Endothelial cell of umbilical vein (primary cell): ENCODE measurements around the gene RDH13. TPM values are rescaled to one million over a fixed set of nuclear protein-coding genes. Genes with fewer than 3 reads are reported as not detected.

Source experiments
- BruUV-seq: library from RNA; stranded (reverse); fragments of 400-500 nt; replicated peaks from 2 replicates; lab custom pipeline; 2021; lab: Mats Ljungman, UMichigan
- CTCF ChIA-PET: fragments of 300-600, 350-600 bp; sonication (Branson Sonifier 250); formaldehyde crosslinking; loops from one replicate; lab custom pipeline; 2021; ENCODE audit warnings: antibody characterized with exemption, inconsistent platforms; lab: Charles Lee
- POLR2A ChIA-PET: fragments of 300-600, 350-600 bp; sonication (Branson Sonifier 250); formaldehyde crosslinking; loops from one replicate; lab custom pipeline; 2021; ENCODE audit warnings: antibody characterized with exemption, inconsistent platforms; lab: Charles Lee
- DNase-seq: peaks from one replicate; pipeline ENCODE4 v3.0.0-alpha.2; 2011; ENCODE audit warnings: low read depth, low spot score
- FAIRE-seq: peaks from 2 replicates; lab custom pipeline; 2011; peaks lifted over from hg19 to GRCh38; lab: Jason Lieb, UNC
- H2AFZ ChIP-seq: 2 replicates; pipeline ENCODE4 v1.6.0; 2012; ENCODE audit warnings: low read depth, low read length, control low read depth, inconsistent platforms
- H3K27ac ChIP-seq: 2 replicates; pipeline ENCODE4 v1.5.1; 2011; ENCODE audit warnings: low read depth, mild to moderate bottlenecking, control low read depth, low read length, moderate library complexity; ENCODE audit not compliant: insufficient read depth
- H3K27me3 ChIP-seq, 2 experiments: 2 replicates each; pipeline versions ENCODE4 v1.6.0 to v1.6.1; 2011; ENCODE audit warnings: low read length in 2 of 2, mixed read lengths in 1 of 2; ENCODE audit not compliant: control insufficient read depth in 2 of 2, insufficient read depth in 2 of 2
- H3K36me3 ChIP-seq, 2 experiments: 2 replicates in 1 of 2; 3 replicates in 1 of 2; pipeline ENCODE4 v1.5.1; 2011; ENCODE audit warnings: low read length in 2 of 2, mild to moderate bottlenecking in 1 of 2, moderate library complexity in 1 of 2; ENCODE audit not compliant: control insufficient read depth in 2 of 2, insufficient read depth in 2 of 2; ENCODE audit errors: extremely low read depth in 1 of 2
- H3K4me1 ChIP-seq: 3 replicates; pipeline ENCODE4 v1.5.1; 2011; ENCODE audit warnings: mild to moderate bottlenecking, low read length; ENCODE audit not compliant: control insufficient read depth, insufficient read depth; ENCODE audit errors: extremely low read depth
- H3K4me2 ChIP-seq: 2 replicates; pipeline ENCODE4 v1.6.1; 2011; ENCODE audit warnings: low read length, control low read depth, mixed read lengths; ENCODE audit not compliant: insufficient read depth
- H3K4me3 ChIP-seq, 3 experiments: fragments of 200-600 bp in 1 of 3; sonication (generic), shearing (Covaris generic) in 1 of 3; replicated peaks in 1 of 3; 2 replicates each; pipeline ENCODE4 v1.5.1; 2011 to 2016; ENCODE audit warnings: control low read depth in 3 of 3, low read length in 3 of 3, mild to moderate bottlenecking in 2 of 3, inconsistent platforms in 1 of 3, low read depth in 1 of 3, moderate library complexity in 1 of 3; ENCODE audit not compliant: insufficient read depth in 1 of 3
- H3K79me2 ChIP-seq: 2 replicates; pipeline ENCODE4 v1.6.0; 2012; ENCODE audit warnings: low read length, inconsistent platforms; ENCODE audit not compliant: control insufficient read depth, insufficient read depth
- H3K9ac ChIP-seq: replicated peaks from 2 replicates; pipeline ENCODE3; 2011; ENCODE audit warnings: low read length, control low read depth; ENCODE audit not compliant: insufficient read depth; ENCODE audit errors: extremely low read depth
- H3K9me1 ChIP-seq: replicated peaks from 3 replicates; pipeline ENCODE4 v1.6.0; 2011; ENCODE audit warnings: mild to moderate bottlenecking, low read length; ENCODE audit not compliant: control insufficient read depth, insufficient read depth; ENCODE audit errors: extremely low read depth
- H3K9me3 ChIP-seq: replicated peaks from 2 replicates; pipeline ENCODE4 v1.5.1; 2012; ENCODE audit warnings: low read length, inconsistent platforms; ENCODE audit not compliant: control insufficient read depth, insufficient read depth
- H4K20me1 ChIP-seq: replicated peaks from 2 replicates; pipeline ENCODE3; 2011; ENCODE audit warnings: mild to moderate bottlenecking, low read length; ENCODE audit not compliant: control insufficient read depth, insufficient read depth; ENCODE audit errors: extremely low read depth
- EZH2 ChIP-seq: IDR thresholded peaks from 2 replicates; pipeline ENCODE4 v1.6.1; 2012; ENCODE audit warnings: borderline replicate concordance, low read depth, mild to moderate bottlenecking, moderate library complexity, low read length, inconsistent platforms; ENCODE audit not compliant: severe bottlenecking
- FOS ChIP-seq: IDR thresholded peaks from 2 replicates; pipeline ENCODE4 v1.6.1; 2011; ENCODE audit warnings: mild to moderate bottlenecking, low read length, moderate library complexity, borderline replicate concordance; ENCODE audit not compliant: insufficient read depth
- GATA2 ChIP-seq: IDR thresholded peaks from 2 replicates; pipeline ENCODE4 v1.7.0; 2011; ENCODE audit warnings: low read depth, mild to moderate bottlenecking, moderate library complexity, mixed read lengths, low read length; ENCODE audit not compliant: insufficient read length, insufficient read depth
- JUN ChIP-seq: IDR thresholded peaks from 2 replicates; pipeline ENCODE4 v1.6.1; 2011; ENCODE audit warnings: borderline replicate concordance, low read depth; ENCODE audit not compliant: insufficient read length, insufficient read depth
- MYC ChIP-seq: IDR thresholded peaks from one replicate; pipeline ENCODE4 v1.6.1; 2011; ENCODE audit warnings: mild to moderate bottlenecking, low read depth, low read length
- POLR2A ChIP-seq: IDR thresholded peaks from 2 replicates; pipeline ENCODE4 v1.6.1; 2012; ENCODE audit warnings: low read depth, mild to moderate bottlenecking, control low read depth, low read length
- POLR2AphosphoS5 ChIP-seq: IDR thresholded peaks from 2 replicates; pipeline ENCODE4 v1.6.1; 2012; ENCODE audit warnings: low read depth, mild to moderate bottlenecking, control low read depth, low read length, moderate library complexity; ENCODE audit not compliant: insufficient read depth
- dilution Hi-C: fragments of 300-500 bp; cut with MboI; formaldehyde crosslinking; loops from one replicate; pipeline ENCODE4 v1.15.0; 2019; ENCODE audit warnings: low sequenced_read_pairs; ENCODE audit not compliant: extremely low pct_ligation_motif_present
- intact Hi-C: fragments of 100-400 bp; cut with micrococcal nuclease; formaldehyde crosslinking; loops from one replicate; pipeline ENCODE4 v1.10.0; 2022
- polyA plus RNA-seq, 4 experiments: library from polyadenylated mRNA; depleted of rRNA in 3 of 4; stranded (reverse) in 3 of 4; unstranded in 1 of 4; fragments of >200 nt; gene quantifications; 2 replicates each; pipeline versions ENCODE4 v1.2.1 to v1.2.3, GENCODE V29; 2011 to 2012; ENCODE audit warnings: missing spikeins in 1 of 4
- total RNA-seq: library from RNA; stranded (reverse); gene quantifications from 2 replicates; pipeline ENCODE4 v1.2.3, GENCODE V29; 2021
- TF ChIP-seq, protein P1 (sequence below): IDR thresholded peaks from 2 replicates; pipeline ENCODE4 v1.6.1; 2011; ENCODE audit not compliant: insufficient read depth, insufficient read length
- TF ChIP-seq, protein P2 (sequence below), 2 donors: IDR thresholded peaks; 1 replicate in 1 of 2; 2 replicates in 1 of 2; pipeline ENCODE4 v1.5.1; 2011; ENCODE audit warnings: low read length in 2 of 2, mild to moderate bottlenecking in 2 of 2, moderate library complexity in 2 of 2, control low read depth in 1 of 2, inconsistent platforms in 1 of 2, low read depth in 1 of 2; ENCODE audit not compliant: insufficient read depth in 1 of 2; ENCODE audit errors: extremely low read depth in 1 of 2

The RDH13 gene
- total and polyA plus RNA-seq, 2 donors (not counting 3 experiments of a cell fraction or from before 2014, with no cell fraction given), result 8.7 to 19.6 TPM

DNA sequence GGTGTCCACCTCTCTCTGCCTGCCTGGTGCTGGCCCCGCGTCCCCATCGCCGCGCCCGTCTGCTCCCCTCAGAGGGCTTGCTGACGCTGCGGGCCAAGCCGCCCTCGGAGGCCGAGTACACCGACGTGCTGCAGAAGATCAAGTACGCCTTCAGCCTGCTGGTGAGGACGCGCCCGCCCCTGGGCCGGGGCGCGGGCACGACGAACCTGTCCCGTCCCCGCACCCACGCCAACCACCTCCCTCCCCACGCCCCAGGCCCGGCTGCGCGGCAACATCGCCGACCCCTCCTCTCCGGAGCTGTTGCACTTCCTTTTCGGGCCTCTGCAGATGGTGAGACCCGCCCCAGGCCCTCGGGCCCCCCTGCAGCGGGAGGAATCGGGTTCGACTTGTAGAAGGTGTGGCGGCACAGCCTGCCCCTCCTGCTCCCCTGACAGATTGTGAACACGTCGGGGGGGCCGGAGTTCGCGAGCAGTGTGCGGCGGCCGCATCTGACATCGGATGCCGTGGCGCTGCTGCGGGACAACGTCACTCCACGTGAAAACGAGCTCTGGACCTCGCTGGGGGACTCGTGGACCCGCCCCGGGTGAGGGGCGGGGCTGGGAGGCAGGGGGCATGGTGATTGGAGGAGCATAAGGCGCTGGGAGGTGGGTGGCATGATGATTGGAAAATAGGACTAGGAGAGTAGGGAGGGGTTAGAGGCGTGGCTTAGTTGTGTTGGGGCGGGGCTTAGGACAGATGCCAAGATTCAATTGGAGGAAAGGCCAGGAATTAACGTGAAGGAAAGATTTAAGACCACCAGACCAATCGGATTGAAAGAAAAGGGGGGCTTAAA lies 19.3 kb upstream of the RDH13 start:
- H3K36me3 ChIP-seq, result no peaks in the 10 kb centered on the region
- ChIA-PET CTCF (interaction anchor here (1.1 kb wide), 1 partner anchor 79 kb away, joined by 3 read pairs; no protein-coding TSS in a partner anchor), POLR2A (interaction anchor here (0.6 kb wide), 1 partner anchor 572 kb away, joined by 3 read pairs; the partner anchor contains the start of gene U2AF2)
- no peaks in the 10 kb centered on the region for H3K79me2 ChIP-seq
- dilution Hi-C loops, result no loop called here
- no peaks in the 10 kb centered on the region for H3K9me1 ChIP-seq
- H3K27ac ChIP-seq, result no peak overlapping the region
- FAIRE-seq (peak; percentile 67), DNase-seq (peak; percentile 70)
- peak overlapping the region; percentile 66 for H3K4me2 ChIP-seq
- no peaks in the 10 kb centered on the region for H4K20me1 ChIP-seq
- no peaks in the 10 kb centered on the region for H3K9me3 ChIP-seq
- no peak overlapping the region for H3K9ac ChIP-seq
- TF ChIP-seq GATA2, result no peak
- TF ChIP-seq, protein P1, sequence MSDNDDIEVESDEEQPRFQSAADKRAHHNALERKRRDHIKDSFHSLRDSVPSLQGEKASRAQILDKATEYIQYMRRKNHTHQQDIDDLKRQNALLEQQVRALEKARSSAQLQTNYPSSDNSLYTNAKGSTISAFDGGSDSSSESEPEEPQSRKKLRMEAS, result peak; percentile 25
- BruUV-seq, result no TSS peak
- peaks cover 23% of the 10 kb centered on the region for H3K4me1 ChIP-seq
- peak overlapping the region in 2 of 3 experiments; percentile 2 to 14 for H3K4me3 ChIP-seq
- H2AFZ ChIP-seq, result peak overlapping the region; percentile 86
- H3K27me3 ChIP-seq, result peaks cover 0 to 3% of the 10 kb centered on the region in 2 experiments
- intact Hi-C loops, result loop anchor here (5.0 kb wide), 1 partner anchor 620 kb away; the partner anchor contains the start of gene LENG9

DNA sequence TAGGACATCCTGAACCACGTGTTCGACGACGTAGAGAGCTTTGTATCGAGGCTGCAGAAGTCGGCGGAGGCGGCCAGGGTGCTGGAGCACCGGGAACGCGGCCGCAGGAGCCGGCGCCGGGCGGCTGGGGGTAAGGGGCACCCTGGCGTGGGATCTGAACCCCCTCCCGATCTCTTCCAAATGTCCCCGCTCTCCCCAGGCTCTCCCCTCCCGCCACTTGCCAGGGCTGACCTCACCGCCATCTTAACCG lies 18.7 kb upstream of the RDH13 start:
- no peaks in the 10 kb centered on the region for H3K36me3 ChIP-seq
- no peak overlapping the region for H3K27ac ChIP-seq
- H3K4me3 ChIP-seq, result peak overlapping the region in 2 of 3 experiments; percentile 11 to 14
- no peak for DNase-seq
- BruUV-seq, result no TSS peak
- H4K20me1 ChIP-seq, result no peaks in the 10 kb centered on the region
- H3K27me3 ChIP-seq, result peaks cover 0 to 3% of the 10 kb centered on the region in 2 experiments
- dilution Hi-C loops (no loop called here), intact Hi-C loops (loop anchor here (2.0 to 5.0 kb wide), 4 partner anchors 21 to 1039 kb away; partner anchors contain the start of genes LENG9 and ZNF787)
- H3K4me1 ChIP-seq, result peaks cover 23% of the 10 kb centered on the region
- H3K9me3 ChIP-seq, result no peaks in the 10 kb centered on the region
- H3K4me2 ChIP-seq, result peak overlapping the region; percentile 66
- CTCF ChIA-PET, result interaction anchor here (1.1 kb wide), 1 partner anchor 79 kb away, joined by 3 read pairs; no protein-coding TSS in a partner anchor
- no peak for FAIRE-seq
- no peaks in the 10 kb centered on the region for H3K9me1 ChIP-seq
- H3K9ac ChIP-seq, result no peak overlapping the region
- POLR2A ChIA-PET, result no interaction called here
- H3K79me2 ChIP-seq, result no peaks in the 10 kb centered on the region
- H2AFZ ChIP-seq, result peak overlapping the region; percentile 86
- TF ChIP-seq POLR2A, result no peak
- no peak for TF ChIP-seq POLR2AphosphoS5
- no peak for TF ChIP-seq GATA2
- TF ChIP-seq EZH2, result no peak
- no peak for TF ChIP-seq JUN
- TF ChIP-seq, protein P1, result no peak
- no peak for TF ChIP-seq MYC
- TF ChIP-seq, protein P2, sequence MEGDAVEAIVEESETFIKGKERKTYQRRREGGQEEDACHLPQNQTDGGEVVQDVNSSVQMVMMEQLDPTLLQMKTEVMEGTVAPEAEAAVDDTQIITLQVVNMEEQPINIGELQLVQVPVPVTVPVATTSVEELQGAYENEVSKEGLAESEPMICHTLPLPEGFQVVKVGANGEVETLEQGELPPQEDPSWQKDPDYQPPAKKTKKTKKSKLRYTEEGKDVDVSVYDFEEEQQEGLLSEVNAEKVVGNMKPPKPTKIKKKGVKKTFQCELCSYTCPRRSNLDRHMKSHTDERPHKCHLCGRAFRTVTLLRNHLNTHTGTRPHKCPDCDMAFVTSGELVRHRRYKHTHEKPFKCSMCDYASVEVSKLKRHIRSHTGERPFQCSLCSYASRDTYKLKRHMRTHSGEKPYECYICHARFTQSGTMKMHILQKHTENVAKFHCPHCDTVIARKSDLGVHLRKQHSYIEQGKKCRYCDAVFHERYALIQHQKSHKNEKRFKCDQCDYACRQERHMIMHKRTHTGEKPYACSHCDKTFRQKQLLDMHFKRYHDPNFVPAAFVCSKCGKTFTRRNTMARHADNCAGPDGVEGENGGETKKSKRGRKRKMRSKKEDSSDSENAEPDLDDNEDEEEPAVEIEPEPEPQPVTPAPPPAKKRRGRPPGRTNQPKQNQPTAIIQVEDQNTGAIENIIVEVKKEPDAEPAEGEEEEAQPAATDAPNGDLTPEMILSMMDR (IDR thresholded peaks at IDR 0.05; ENCODE audit: extremely low read depth in 1 of 2, insufficient read depth in 1 of 2, low read depth in 1 of 2, low read length in 2 of 2), result no peak
- no peak for TF ChIP-seq FOS
